Panc1 (cell line): Measurements from ENCODE around the gene PPP1CA.

Source experiments
- POLR2AphosphoS5 ChIP-seq: IDR thresholded peaks from 2 replicates; pipeline ENCODE4 v1.6.1; 2012; ENCODE audit warnings: mild to moderate bottlenecking, low read depth, low read length, moderate library complexity
- TF ChIP-seq, protein P1 (sequence below): fragments of 450-650 bp; IDR thresholded peaks from 2 replicates; pipeline ENCODE4 v1.5.1; 2017; ENCODE audit warnings: mild to moderate bottlenecking

DNA sequence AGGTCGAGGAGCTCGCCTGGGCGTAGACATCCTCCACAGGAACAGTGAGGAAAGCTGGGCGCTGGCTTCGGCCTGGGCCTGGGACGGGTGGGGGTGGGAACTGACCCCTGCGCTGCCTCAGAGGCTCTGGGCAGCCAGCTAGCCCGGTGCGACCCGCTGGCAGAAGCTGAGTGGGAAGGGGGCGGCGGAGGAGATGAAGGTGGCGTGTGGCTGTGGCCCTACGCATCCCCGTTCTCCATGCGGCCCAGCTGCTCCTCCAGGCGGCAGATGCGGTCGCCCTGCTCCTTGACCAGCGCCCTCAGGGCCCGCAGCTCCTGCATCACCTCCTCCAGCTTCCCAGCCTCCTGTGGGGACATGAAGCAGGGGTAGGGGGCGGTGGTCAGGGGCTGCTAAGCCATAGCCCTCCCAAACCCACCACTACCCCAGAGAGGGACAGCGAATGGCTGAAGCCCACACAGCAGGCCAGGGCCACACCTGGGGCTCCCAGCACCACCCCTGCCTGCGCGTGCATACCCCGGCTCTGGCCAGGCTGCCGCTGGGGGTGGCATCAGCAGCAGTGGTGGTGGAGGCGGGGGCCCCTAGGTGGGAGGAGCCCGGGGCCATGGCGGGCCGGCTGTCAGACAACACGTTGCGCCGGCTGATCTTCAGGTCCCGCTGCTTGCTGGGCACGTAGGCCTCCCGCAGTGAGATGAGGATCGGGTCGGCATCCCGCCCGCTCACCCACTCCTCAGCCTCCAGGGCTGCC lies 36.7 kb upstream of the PPP1CA start:
- TF ChIP-seq, protein P1, sequence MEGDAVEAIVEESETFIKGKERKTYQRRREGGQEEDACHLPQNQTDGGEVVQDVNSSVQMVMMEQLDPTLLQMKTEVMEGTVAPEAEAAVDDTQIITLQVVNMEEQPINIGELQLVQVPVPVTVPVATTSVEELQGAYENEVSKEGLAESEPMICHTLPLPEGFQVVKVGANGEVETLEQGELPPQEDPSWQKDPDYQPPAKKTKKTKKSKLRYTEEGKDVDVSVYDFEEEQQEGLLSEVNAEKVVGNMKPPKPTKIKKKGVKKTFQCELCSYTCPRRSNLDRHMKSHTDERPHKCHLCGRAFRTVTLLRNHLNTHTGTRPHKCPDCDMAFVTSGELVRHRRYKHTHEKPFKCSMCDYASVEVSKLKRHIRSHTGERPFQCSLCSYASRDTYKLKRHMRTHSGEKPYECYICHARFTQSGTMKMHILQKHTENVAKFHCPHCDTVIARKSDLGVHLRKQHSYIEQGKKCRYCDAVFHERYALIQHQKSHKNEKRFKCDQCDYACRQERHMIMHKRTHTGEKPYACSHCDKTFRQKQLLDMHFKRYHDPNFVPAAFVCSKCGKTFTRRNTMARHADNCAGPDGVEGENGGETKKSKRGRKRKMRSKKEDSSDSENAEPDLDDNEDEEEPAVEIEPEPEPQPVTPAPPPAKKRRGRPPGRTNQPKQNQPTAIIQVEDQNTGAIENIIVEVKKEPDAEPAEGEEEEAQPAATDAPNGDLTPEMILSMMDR, result no peak
- peak; percentile 68; the same call in 1 of the 2 replicates for TF ChIP-seq POLR2AphosphoS5
